Osteocyte (in vitro differentiated cells): ENCODE results near the gene CUBN. TPM values are rescaled to one million over a fixed set of nuclear protein-coding genes. Genes with fewer than 3 reads are reported as not detected.

Experiments
- DNase-seq: peaks from one replicate; pipeline ENCODE4 v3.0.0; 2021; ENCODE audit warnings: mixed read lengths; ENCODE audit not compliant: unreplicated experiment; ENCODE audit errors: extremely low spot score
- H3K27ac Mint-ChIP-seq: one replicate; pipeline ENCODE4 v1.8.0; 2021; ENCODE audit warnings: mild to moderate bottlenecking, mixed read lengths; ENCODE audit not compliant: unreplicated experiment
- H3K27me3 Mint-ChIP-seq: one replicate; pipeline ENCODE4 v1.8.0; 2021; ENCODE audit warnings: mixed read lengths; ENCODE audit not compliant: unreplicated experiment
- H3K36me3 Mint-ChIP-seq: one replicate; pipeline ENCODE4 v1.8.0; 2021; ENCODE audit warnings: mixed read lengths; ENCODE audit not compliant: unreplicated experiment
- H3K4me1 Mint-ChIP-seq: one replicate; pipeline ENCODE4 v1.8.0; 2021; ENCODE audit warnings: mixed read lengths; ENCODE audit not compliant: unreplicated experiment
- H3K4me3 Mint-ChIP-seq: one replicate; pipeline ENCODE4 v1.8.0; 2021; ENCODE audit warnings: mild to moderate bottlenecking, moderate library complexity, mixed read lengths; ENCODE audit not compliant: unreplicated experiment
- H3K9me3 Mint-ChIP-seq: one replicate; pipeline ENCODE4 v1.8.0; 2021; ENCODE audit warnings: mixed read lengths; ENCODE audit not compliant: unreplicated experiment
- total RNA-seq: library from RNA; stranded (reverse); gene quantifications from 2 replicates; pipeline ENCODE4 v1.2.1, GENCODE V29; 2021
- TF ChIP-seq, protein P1 (sequence below): fragments of 200-600 bp; sonication (generic); IDR thresholded peaks from 2 replicates; pipeline ENCODE4 v1.5.0; 2021; ENCODE audit warnings: antibody characterized with exemption, mild to moderate bottlenecking, moderate library complexity

The CUBN gene
- total RNA-seq, 1 donor from 2014 or later, result 1.4 TPM

DNA sequence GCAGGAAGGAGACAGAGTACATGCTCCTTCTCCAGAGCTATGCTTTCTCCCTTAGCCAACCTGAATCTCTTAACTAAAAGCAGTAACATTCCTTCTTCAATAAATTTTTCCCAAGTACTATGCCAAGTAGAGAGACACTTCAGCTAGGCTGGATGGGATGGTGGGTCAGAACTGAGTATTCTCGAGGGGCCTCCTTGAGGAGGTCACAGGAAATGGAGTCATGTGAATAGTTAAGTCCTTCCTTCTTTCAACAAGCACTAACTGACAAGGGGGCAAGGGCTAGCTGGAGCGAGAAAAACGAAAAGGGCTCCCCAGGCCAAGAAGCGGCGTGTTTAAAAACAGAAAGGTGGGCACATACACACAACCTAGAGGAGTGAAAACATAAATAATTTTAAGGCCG is 317.8 kb downstream of the CUBN start:
- H3K9me3 Mint-ChIP-seq, result no peaks in the 10 kb centered on the region
- H3K27ac Mint-ChIP-seq, result peak overlapping the region; percentile 50
- H3K36me3 Mint-ChIP-seq, result peaks cover 12% of the 10 kb centered on the region
- TF ChIP-seq, protein P1, sequence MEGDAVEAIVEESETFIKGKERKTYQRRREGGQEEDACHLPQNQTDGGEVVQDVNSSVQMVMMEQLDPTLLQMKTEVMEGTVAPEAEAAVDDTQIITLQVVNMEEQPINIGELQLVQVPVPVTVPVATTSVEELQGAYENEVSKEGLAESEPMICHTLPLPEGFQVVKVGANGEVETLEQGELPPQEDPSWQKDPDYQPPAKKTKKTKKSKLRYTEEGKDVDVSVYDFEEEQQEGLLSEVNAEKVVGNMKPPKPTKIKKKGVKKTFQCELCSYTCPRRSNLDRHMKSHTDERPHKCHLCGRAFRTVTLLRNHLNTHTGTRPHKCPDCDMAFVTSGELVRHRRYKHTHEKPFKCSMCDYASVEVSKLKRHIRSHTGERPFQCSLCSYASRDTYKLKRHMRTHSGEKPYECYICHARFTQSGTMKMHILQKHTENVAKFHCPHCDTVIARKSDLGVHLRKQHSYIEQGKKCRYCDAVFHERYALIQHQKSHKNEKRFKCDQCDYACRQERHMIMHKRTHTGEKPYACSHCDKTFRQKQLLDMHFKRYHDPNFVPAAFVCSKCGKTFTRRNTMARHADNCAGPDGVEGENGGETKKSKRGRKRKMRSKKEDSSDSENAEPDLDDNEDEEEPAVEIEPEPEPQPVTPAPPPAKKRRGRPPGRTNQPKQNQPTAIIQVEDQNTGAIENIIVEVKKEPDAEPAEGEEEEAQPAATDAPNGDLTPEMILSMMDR, result no peak
- H3K4me3 Mint-ChIP-seq, result no peak overlapping the region
- H3K4me1 Mint-ChIP-seq, result peaks cover 27% of the 10 kb centered on the region
- H3K27me3 Mint-ChIP-seq, result no peaks in the 10 kb centered on the region
- DNase-seq, result no peak

DNA sequence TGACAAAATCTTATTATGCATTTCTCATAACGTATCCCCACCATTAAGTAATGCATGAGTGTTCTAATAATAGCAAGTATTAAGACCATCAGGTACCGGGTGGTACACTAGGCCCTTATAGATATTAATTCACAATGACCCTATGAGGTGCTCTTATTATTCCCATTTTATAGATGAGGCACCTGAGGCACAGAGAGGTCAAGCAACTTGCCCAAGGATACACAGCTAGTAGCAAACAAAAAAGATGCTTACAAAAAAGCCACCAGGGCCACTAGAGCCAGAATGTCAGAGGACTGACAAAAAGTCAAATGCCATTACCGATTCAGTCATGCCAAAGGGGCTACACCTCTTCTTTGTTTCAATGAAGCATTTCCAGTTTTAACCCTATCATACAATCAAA is 318.3 kb downstream of the CUBN start:
- TF ChIP-seq, protein P1, result no peak
- H3K4me3 Mint-ChIP-seq, result no peak overlapping the region
- no peak overlapping the region for H3K27ac Mint-ChIP-seq
- no peaks in the 10 kb centered on the region for H3K9me3 Mint-ChIP-seq
- H3K27me3 Mint-ChIP-seq, result no peaks in the 10 kb centered on the region
- no peak for DNase-seq
- H3K4me1 Mint-ChIP-seq, result peaks cover 26% of the 10 kb centered on the region
- H3K36me3 Mint-ChIP-seq, result peaks cover 12% of the 10 kb centered on the region

DNA sequence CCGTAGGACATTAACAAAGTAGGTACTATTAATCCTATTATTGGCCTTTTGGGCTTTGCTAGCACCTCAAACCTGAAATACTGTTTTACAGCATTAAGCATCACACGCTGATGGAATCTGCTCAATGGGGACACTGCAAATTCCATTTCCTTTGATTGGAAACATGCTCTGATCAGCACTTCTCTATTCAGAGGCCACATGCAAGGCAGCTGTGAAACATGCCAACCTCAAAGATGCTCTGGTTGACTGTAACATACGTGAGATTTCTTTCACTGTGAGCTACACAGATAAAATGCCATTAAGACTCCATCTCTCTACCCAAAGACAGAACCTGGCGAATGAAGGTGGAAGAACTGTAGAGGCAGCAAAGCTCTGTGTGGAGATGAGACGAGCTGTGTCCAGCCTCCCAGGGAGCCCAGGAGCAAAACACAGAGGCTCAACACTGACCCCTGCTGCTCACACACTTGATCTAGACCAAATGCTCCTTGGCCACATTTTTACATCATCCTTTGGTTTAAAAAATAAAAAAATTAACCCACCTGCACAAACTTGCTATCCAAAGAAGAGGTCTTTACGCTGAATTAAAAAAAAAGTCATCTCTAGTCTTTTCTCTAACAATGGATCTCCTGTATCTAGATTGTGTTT is 320.4 kb downstream of the CUBN start:
- no peak for DNase-seq
- TF ChIP-seq, protein P1, result peak; percentile 53

DNA sequence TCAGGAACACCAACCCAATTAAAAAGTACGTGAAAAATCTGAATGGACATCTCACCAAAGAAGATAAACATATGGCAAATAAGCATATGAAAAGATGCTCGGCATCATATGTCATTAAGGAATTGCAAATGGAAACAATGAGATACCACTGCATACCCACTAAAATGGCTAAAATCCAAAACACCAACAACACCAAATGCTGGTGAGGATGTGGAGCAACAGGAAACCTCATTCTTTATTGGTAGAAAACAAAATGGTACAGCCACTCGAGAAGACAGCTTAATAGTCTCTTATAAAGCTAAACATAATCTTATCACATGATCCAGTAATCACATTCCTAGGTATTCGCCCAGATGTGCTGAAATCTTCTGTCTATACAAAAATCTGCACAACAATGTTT is 325.5 kb downstream of the CUBN start:
- Mint-ChIP-seq H3K27me3 (no peaks in the 10 kb centered on the region), H3K4me3 (no peak overlapping the region), H3K27ac (no peak overlapping the region), H3K36me3 (peaks cover 20% of the 10 kb centered on the region), H3K9me3 (peaks cover 4% of the 10 kb centered on the region), H3K4me1 (peaks cover 3% of the 10 kb centered on the region)
- no peak for DNase-seq
- TF ChIP-seq, protein P1, result no peak

More for the DNA sequence above, 320.4 kb downstream of the CUBN start:
- Mint-ChIP-seq H3K36me3 (peaks cover 17% of the 10 kb centered on the region), H3K4me3 (no peak overlapping the region), H3K27ac (no peak overlapping the region), H3K4me1 (peaks cover 9% of the 10 kb centered on the region), H3K27me3 (no peaks in the 10 kb centered on the region), H3K9me3 (no peaks in the 10 kb centered on the region)

DNA sequence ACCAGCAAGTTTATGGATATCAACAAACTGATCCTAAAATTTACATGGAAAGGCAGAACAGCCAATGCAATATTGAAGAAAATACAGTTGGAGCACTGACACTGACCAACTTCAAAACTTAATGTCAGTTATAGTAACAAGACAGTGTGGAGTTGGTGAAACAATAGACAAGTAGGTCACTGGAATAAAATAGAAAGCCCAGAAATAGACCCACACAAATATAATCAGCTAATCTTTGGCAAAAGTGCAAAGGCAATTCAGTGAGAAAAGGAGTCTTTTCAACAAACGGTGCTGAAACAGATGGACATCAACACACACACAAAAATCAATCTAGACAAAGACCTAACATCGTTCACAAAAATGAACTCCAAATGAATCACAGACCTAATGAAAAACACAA is 326.1 kb downstream of the CUBN start:
- H3K4me1 Mint-ChIP-seq, result peaks cover 5% of the 10 kb centered on the region
- H3K4me3 Mint-ChIP-seq, result no peak overlapping the region
- H3K27ac Mint-ChIP-seq, result no peak overlapping the region
- TF ChIP-seq, protein P1, result no peak
- no peaks in the 10 kb centered on the region for H3K27me3 Mint-ChIP-seq
- peaks cover 22% of the 10 kb centered on the region for H3K36me3 Mint-ChIP-seq
- H3K9me3 Mint-ChIP-seq, result peaks cover 4% of the 10 kb centered on the region
- DNase-seq, result no peak
